MCF 10A (cell line): ENCODE data around the gene MELTF. TPM values are rescaled to one million over a fixed set of nuclear protein-coding genes. Genes with fewer than 3 reads are reported as not detected.
"Not testable (repeated sequence)": the region's sequence is repeated elsewhere in the genome, so short reads cannot be mapped to it uniquely, and the experiment has no call there.

ENCODE experiments used
- BruUV-seq: library from RNA; stranded (reverse); fragments of 400-500 nt; replicated peaks from 2 replicates; lab custom pipeline; 2021; lab: Mats Ljungman, UMichigan
- CTCF ChIA-PET: fragments of 300-600 bp; sonication (Branson Sonifier 250); formaldehyde crosslinking; extraction: SDS; loops from one replicate; lab custom pipeline; 2021; ENCODE audit warnings: antibody characterized with exemption, inconsistent platforms; lab: Yijun Ruan, JAX
- POLR2A ChIA-PET: fragments of 300-600, 350-650 bp; sonication (Branson Sonifier 250); formaldehyde crosslinking; extraction: SDS; loops from one replicate; lab custom pipeline; 2020; ENCODE audit warnings: antibody characterized with exemption, inconsistent platforms; lab: Yijun Ruan, JAX
- DNase-seq: peaks from one replicate; pipeline ENCODE4 v3.0.0-alpha.2; 2018; ENCODE audit not compliant: unreplicated experiment
- H3K27ac Mint-ChIP-seq: one replicate; pipeline ENCODE4 v1.8.0; 2022; ENCODE audit warnings: mild to moderate bottlenecking, low read depth, mixed read lengths; ENCODE audit not compliant: unreplicated experiment
- H3K27me3 Mint-ChIP-seq: one replicate; pipeline ENCODE4 v1.8.0; 2022; ENCODE audit warnings: mixed read lengths; ENCODE audit not compliant: insufficient read depth, unreplicated experiment
- H3K36me3 Mint-ChIP-seq: one replicate; pipeline ENCODE4 v1.8.0; 2022; ENCODE audit warnings: mild to moderate bottlenecking, moderate library complexity, mixed read lengths; ENCODE audit not compliant: insufficient read depth, unreplicated experiment
- H3K4me1 Mint-ChIP-seq: one replicate; pipeline ENCODE4 v1.8.0; 2022; ENCODE audit warnings: mixed read lengths; ENCODE audit not compliant: insufficient read depth, unreplicated experiment
- H3K4me3 Mint-ChIP-seq: one replicate; pipeline ENCODE4 v1.8.0; 2022; ENCODE audit warnings: mild to moderate bottlenecking, moderate library complexity, mixed read lengths; ENCODE audit not compliant: unreplicated experiment
- H3K9me3 Mint-ChIP-seq: one replicate; pipeline ENCODE4 v1.8.0; 2022; ENCODE audit warnings: mixed read lengths; ENCODE audit not compliant: unreplicated experiment
- CTCF ChIP-seq: fragments of 200-600 bp; IDR thresholded peaks from one replicate; pipeline ENCODE4 v1.8.0; 2022; ENCODE audit warnings: antibody characterized with exemption, mild to moderate bottlenecking; ENCODE audit not compliant: unreplicated experiment
- intact Hi-C: fragments of 100-400 bp; cut with micrococcal nuclease; formaldehyde crosslinking; loops from 2 replicates; pipeline ENCODE4 v1.14.1; 2022
- total RNA-seq: library from RNA; stranded (reverse); gene quantifications from 2 replicates; pipeline ENCODE4 v1.2.3, GENCODE V29; 2022

MELTF gene
- total RNA-seq, 1 experiment from 2014 or later: 9.1 TPM

GRCh38 chr3:197062446-197062845, 32.8 kb upstream of the MELTF start:
- no peaks in the 10 kb centered on the region for H3K4me1 Mint-ChIP-seq
- no peak overlapping the region for H3K4me3 Mint-ChIP-seq
- DNase-seq: no peak
- no peak overlapping the region for H3K27ac Mint-ChIP-seq
- CTCF ChIA-PET: interaction anchor here (0.7 kb wide), 1 partner anchor 107 kb away, joined by 3 read pairs; no protein-coding TSS in a partner anchor
- no TSS peak for BruUV-seq
- TF ChIP-seq CTCF: no peak
- H3K9me3 Mint-ChIP-seq: no peaks in the 10 kb centered on the region
- H3K36me3 Mint-ChIP-seq: peaks cover 89% of the 10 kb centered on the region
- no peaks in the 10 kb centered on the region for H3K27me3 Mint-ChIP-seq
- intact Hi-C loops: no loop called here
- POLR2A ChIA-PET: no interaction called here

GRCh38 chr3:197051637-197052036, 22.0 kb upstream of the MELTF start:
- H3K36me3 Mint-ChIP-seq: peaks cover 89% of the 10 kb centered on the region
- POLR2A ChIA-PET, DNase-seq, H3K4me1 Mint-ChIP-seq, intact Hi-C loops, BruUV-seq, H3K27me3 Mint-ChIP-seq, H3K9me3 Mint-ChIP-seq, H3K4me3 Mint-ChIP-seq, H3K27ac Mint-ChIP-seq: not testable (repeated sequence)
- CTCF ChIA-PET: interaction anchor here (0.6 kb wide), 1 partner anchor 402 kb away, joined by 3 read pairs; no protein-coding TSS in a partner anchor

- H3K4me3 Mint-ChIP-seq: no peak overlapping the region
- no peak overlapping the region for H3K27ac Mint-ChIP-seq
- H3K27me3 Mint-ChIP-seq: no peaks in the 10 kb centered on the region
- TF ChIP-seq CTCF: no peak
- ChIA-PET CTCF (interaction anchor here (1.6 kb wide), 1 partner anchor 21 kb away, joined by 5 read pairs; the partner anchor contains the start of gene MELTF), POLR2A (no interaction called here)
- H3K36me3 Mint-ChIP-seq: peaks cover 89% of the 10 kb centered on the region
- intact Hi-C loops: no loop called here
- no peak for DNase-seq
- H3K9me3 Mint-ChIP-seq: no peaks in the 10 kb centered on the region
- BruUV-seq: no TSS peak
- H3K4me1 Mint-ChIP-seq: no peaks in the 10 kb centered on the region
These were observed 20.9 kb upstream of the MELTF start for GRCh38 chr3:197050511-197050910.

- CTCF ChIA-PET: interaction anchor here (1.4 to 2.0 kb wide), 2 partner anchors 12 to 40 kb away, joined by 3 to 7 read pairs; partner anchors contain the start of gene MELTF
- POLR2A ChIA-PET: interaction anchor here (0.9 kb wide), 1 partner anchor 11 kb away, joined by 4 read pairs; no protein-coding TSS in a partner anchor
- Mint-ChIP-seq H3K27ac (no peak overlapping the region), H3K4me3 (no peak overlapping the region), H3K4me1 (peaks cover 5% of the 10 kb centered on the region), H3K9me3 (no peaks in the 10 kb centered on the region), H3K36me3 (peaks cover 57% of the 10 kb centered on the region), H3K27me3 (no peaks in the 10 kb centered on the region)
- BruUV-seq: no TSS peak
- no peak for DNase-seq
- no peak for TF ChIP-seq CTCF
- intact Hi-C loops: no loop called here
These were observed 12.9 kb upstream of the MELTF start for GRCh38 chr3:197042539-197042938.
